SK-N-SH treated with all-trans-retinoic acid at 6 μM for 48 hours (cell line): Measurements from ENCODE around the gene OR2G6.
"Not testable (repeated sequence)": the region's sequence is repeated elsewhere in the genome, so short reads cannot be mapped to it uniquely, and the experiment has no call there.

Source experiments
- PATZ1 ChIP-seq: fragments of 250-450 bp; sonication (Bioruptor Pico); IDR thresholded peaks from 2 replicates; pipeline ENCODE4 v1.8.0; 2020; ENCODE audit warnings: mild to moderate bottlenecking, moderate library complexity, borderline replicate concordance
- POU6F1 ChIP-seq: fragments of 250-450 bp; sonication (Bioruptor Pico); IDR thresholded peaks from 2 replicates; pipeline ENCODE4 v1.8.0; 2021; ENCODE audit warnings: low read depth, mild to moderate bottlenecking, moderate library complexity, borderline replicate concordance

- TF ChIP-seq POU6F1 (CRISPR knock-in tag); PATZ1: not testable (repeated sequence)
These were observed 43.2 kb downstream of the OR2G6 start for GRCh38 chr1:248551027-248551426.
